ENCODE measurements around the gene BMP10. TPM values are rescaled to one million over a fixed set of nuclear protein-coding genes. Genes with fewer than 3 reads are reported as not detected.

Gene BMP10
- total RNA-seq, 1 donor from 2014 or later = not detected

DNA sequence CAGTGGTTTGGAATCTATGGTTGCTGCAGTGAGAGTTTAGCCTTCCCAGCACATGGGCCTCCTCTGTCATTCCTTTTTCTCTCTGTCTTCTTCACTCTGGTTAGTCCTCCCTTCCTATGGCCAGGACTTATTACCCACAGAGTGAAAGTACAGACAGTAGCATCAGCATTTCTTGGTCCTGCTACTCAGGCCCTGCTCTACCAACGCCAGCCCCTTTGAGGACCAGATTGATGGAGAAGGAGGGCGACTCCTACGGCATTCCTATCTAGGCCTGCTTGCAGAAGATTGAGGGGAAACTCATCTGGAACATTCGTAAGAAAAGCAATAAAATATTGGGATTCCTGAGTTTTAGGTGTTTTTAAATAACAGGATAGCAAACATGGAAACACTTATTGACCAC is 43.5 kb downstream of the BMP10 start:
- DNase-seq (ENCODE audit: low spot score in 2 of 2) (no peak), FAIRE-seq (no peak)

DNA sequence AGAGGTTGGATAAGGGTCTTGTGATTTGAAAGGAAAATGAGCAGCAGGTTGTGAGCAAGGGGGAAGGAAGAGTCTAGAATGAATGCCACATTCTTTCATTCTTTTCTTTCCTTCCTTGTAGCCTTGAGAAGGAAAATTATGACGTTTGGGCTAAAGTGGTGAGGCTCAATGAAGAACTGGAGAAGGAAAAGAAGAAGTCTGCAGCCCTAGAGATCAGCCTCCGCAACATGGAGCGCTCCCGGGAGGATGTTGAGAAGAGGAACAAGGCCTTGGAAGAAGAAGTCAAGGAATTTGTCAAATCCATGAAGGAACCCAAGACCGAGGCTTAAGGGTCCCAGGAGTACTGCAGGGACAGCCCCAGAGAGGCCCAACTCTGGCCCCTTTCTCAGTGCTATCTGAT is 45.3 kb downstream of the BMP10 start:
- FAIRE-seq = no peak
- no peak for DNase-seq (ENCODE audit: low spot score in 2 of 2)

GRCh38 chr2:68824831-68825230 is 46.4 kb downstream of the BMP10 start:
- FAIRE-seq (no peak), DNase-seq (ENCODE audit: low spot score in 2 of 2) (no peak)

DNA sequence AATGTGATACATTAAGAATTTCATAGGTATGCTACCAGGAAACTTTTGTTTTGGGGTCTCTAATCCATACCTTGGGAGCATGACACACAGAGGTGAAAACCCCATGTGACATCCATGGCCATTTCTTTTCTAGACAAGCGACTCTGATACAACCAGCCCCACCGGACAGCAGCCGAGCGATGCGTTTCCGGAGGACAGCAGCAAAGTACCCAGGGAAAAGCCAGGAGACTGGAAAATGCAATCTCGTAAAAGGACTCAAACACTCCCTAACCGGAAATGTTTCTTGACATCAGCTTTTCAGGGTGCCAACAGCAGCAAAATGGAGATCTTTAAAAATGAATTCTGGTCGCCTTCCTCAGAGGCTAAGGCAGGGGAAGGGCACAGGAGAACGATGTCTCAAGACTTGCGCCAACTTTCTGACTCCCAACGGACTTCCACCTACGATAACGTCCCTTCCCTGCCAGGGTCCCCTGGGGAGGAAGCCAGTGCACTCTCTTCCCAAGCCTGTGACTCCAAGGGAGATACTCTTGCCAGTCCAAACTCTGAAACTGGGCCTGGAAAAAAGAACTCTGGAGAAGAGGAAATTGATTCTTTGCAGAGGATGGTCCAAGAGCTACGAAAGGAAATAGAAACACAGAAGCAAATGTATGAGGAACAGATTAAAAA is 48.9 kb downstream of the BMP10 start:
- no peak for FAIRE-seq
- no peak for DNase-seq (ENCODE audit: low spot score in 2 of 2)

GRCh38 chr2:68819556-68819955 is 51.6 kb downstream of the BMP10 start:
- FAIRE-seq (no peak), DNase-seq (ENCODE audit: low spot score in 2 of 2) (no peak)

GRCh38 chr2:68817306-68817705 is 53.9 kb downstream of the BMP10 start:
- FAIRE-seq = no peak
- no peak for DNase-seq (ENCODE audit: low spot score in 2 of 2)

Other genes starting within 250 kb of the BMP10 start
- 0.82 TPM for gene PROKR1, start 227.8 kb downstream of the BMP10 start, total RNA-seq
- gene ARHGAP25, start 136.6 kb downstream of the BMP10 start, total RNA-seq = 1.2 TPM
- not detected for gene GKN2, start 81.5 kb upstream of the BMP10 start, total RNA-seq
- gene GKN1, start 103.2 kb upstream of the BMP10 start, total RNA-seq = not detected
- gene ANTXR1, start 141.8 kb upstream of the BMP10 start, total RNA-seq = 8.2 TPM

Data from frontal cortex (tissue), 4 donors.